HG03342 (cell line): ENCODE measurements around the gene MARCHF9.
A peak's percentile ranks its signal among the peaks of the same experiment; 100 is the strongest.
"Not testable (repeated sequence)": the region's sequence is repeated elsewhere in the genome, so short reads cannot be mapped to it uniquely, and the experiment has no call there.

Source experiments
- ATAC-seq: cut with Tn5 transposase; IDR thresholded peaks from one replicate; pipeline ENCODE4 v1.9.1; 2021; ENCODE audit warnings: mild to moderate bottlenecking, moderate library complexity; ENCODE audit not compliant: unreplicated experiment

The MARCHF9 gene

GRCh38 chr12:57754411-57755193 is at the start of gene MARCHF9:
MARCHF9 (plus strand) TSS chr12:57755103; CDS start chr12:57755529, 426 bp downstream.
- peak; percentile 27 for ATAC-seq

GRCh38 chr12:57707250-57707649 is 47.7 kb upstream of the MARCHF9 start:
- no peak for ATAC-seq

- ATAC-seq = no peak
These were observed 46.6 kb upstream of the MARCHF9 start for GRCh38 chr12:57708296-57708695.

- no peak for ATAC-seq
These were observed 42.2 kb upstream of the MARCHF9 start for GRCh38 chr12:57712701-57713100.

- no peak for ATAC-seq
These were observed 41.7 kb upstream of the MARCHF9 start for GRCh38 chr12:57713209-57713608.

- ATAC-seq = not testable (repeated sequence)
These were observed 39.7 kb upstream of the MARCHF9 start for GRCh38 chr12:57715036-57715748.

GRCh38 chr12:57715786-57716185 is 39.1 kb upstream of the MARCHF9 start:
- ATAC-seq = no peak

GRCh38 chr12:57716305-57716704 is 38.6 kb upstream of the MARCHF9 start:
- no peak for ATAC-seq

GRCh38 chr12:57717131-57717530 is 37.8 kb upstream of the MARCHF9 start:
- no peak for ATAC-seq

- no peak for ATAC-seq
These were observed 36.9 kb upstream of the MARCHF9 start for GRCh38 chr12:57717846-57718640.

GRCh38 chr12:57718641-57719528 is 36.0 kb upstream of the MARCHF9 start:
- ATAC-seq = no peak

- no peak for ATAC-seq
These were observed 34.9 kb upstream of the MARCHF9 start for GRCh38 chr12:57719777-57720605.

GRCh38 chr12:57720606-57721595 is 34.0 kb upstream of the MARCHF9 start:
- no peak for ATAC-seq

- not testable (repeated sequence) for ATAC-seq
These were observed 32.9 kb upstream of the MARCHF9 start for GRCh38 chr12:57721846-57722608.

GRCh38 chr12:57722716-57723629 is 31.9 kb upstream of the MARCHF9 start:
- no peak for ATAC-seq

- no peak for ATAC-seq
These were observed 31.3 kb upstream of the MARCHF9 start for GRCh38 chr12:57723630-57723962.
